ENCODE data around the gene ZNF502. TPM values are rescaled to one million over a fixed set of nuclear protein-coding genes. Genes with fewer than 3 reads are reported as not detected.

The ZNF502 gene
- total RNA-seq, 1 experiment from 2014 or later, result 1.0 TPM

DNA sequence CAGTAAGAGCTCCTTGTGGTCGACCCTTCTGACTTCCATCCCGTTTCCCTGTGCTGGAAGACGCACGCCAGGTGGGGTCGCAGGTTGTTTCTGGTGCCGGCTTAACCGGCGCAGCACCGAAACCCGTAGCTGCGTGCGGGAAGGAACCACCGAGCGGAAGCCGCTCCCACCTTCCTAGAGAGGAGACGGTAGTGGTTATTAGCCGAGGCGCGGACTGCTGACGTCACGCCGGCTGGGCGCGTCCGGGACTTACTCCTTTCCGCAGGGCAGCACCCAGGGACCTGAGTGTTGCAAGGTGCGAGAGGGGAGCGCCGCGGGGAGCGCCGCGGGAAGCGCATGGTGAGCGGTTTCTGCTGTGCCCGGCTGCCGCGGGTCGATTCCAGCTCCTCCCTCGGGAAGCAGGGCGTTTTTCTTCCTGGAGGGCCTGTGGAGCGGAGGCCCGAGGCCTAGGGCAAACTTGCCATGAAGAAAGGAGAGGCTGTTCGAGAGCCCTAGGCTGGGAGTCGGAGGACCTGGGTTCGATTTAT lies 17.0 kb downstream of the ZNF502 start, which contains the start of gene ZNF501:
ZNF501 (plus strand) TSS at position 252 of the 527 bp plus-strand sequence. CDS start 4,787 bp downstream, outside the sequence.
- Histone ChIP-seq H3K36me3 (no peaks in the 10 kb centered on the region), H3K4me3 (peak within 1 kb of the TSS; percentile 52), H3K9me3 (replicated peaks) (peaks cover 13% of the 10 kb centered on the region), H3K27ac (no peak within 1 kb of the TSS), H3K4me1 (no peaks in the 10 kb centered on the region), H3K27me3 (no peaks in the 10 kb centered on the region)
- DNase-seq, result peak; percentile 57 to 63

GRCh38 chr3:44734646-44735168 lies 22.2 kb downstream of the ZNF502 start:
- Histone ChIP-seq H3K9me3 (replicated peaks) (peaks cover 22% of the 10 kb centered on the region), H3K27ac (no peak overlapping the region), H3K4me3 (no peak overlapping the region), H3K36me3 (no peaks in the 10 kb centered on the region), H3K4me1 (no peaks in the 10 kb centered on the region), H3K27me3 (no peaks in the 10 kb centered on the region)
- DNase-seq, result no peak

GRCh38 chr3:44761101-44761423 lies 48.6 kb downstream of the ZNF502 start:
- peak overlapping the region; percentile 89 for H3K27ac ChIP-seq
- H3K36me3 ChIP-seq, result peaks cover 59% of the 10 kb centered on the region
- H3K4me3 ChIP-seq, result peak overlapping the region; percentile 81
- H3K9me3 ChIP-seq (replicated peaks), result peaks cover 31% of the 10 kb centered on the region
- no peak for DNase-seq
- no peaks in the 10 kb centered on the region for H3K27me3 ChIP-seq
- H3K4me1 ChIP-seq, result no peaks in the 10 kb centered on the region

DNA sequence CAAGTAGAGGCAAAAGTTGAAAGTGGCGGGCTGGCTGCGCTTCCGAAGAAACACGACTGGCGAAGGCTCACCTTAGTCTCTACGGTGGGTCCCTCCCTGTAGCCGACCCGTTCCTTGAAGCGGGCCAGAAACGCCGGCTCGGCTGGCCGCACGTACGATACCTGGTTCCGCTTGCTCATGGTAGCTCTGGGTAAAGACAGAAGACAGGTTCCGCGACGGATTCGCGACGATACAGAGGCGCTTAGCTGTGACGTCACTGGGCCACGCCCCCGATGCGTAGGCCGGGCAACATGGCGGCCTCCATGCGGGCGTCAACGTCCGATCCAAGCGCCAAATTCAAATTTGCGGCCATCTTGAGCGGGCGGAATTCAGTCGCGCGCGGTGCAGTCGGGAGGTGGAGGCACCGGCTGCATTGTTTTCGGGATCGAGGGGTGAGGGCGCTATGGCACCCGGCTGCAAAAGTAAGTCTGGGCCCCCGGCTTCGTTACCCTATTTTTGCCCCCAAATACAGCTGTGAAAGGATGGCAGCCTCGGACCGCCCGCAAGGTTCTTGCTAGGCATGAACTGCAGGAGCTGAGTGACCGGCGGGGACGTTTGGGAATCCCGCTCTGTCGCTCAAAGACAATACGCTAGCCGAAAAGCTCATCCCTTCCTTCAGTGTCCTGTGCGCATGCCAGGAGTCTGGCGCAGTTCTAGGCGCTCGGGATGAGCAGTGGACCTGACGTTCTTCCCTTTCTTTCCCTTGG lies 49.1 kb downstream of the ZNF502 start, which contains the start of the genes KIAA1143 and KIF15:
KIAA1143 (minus strand) TSS at position 196 of the 746 bp plus-strand sequence; CDS start at position 179, 17 bp downstream.
KIF15 (plus strand) TSS at position 371 of the 746 bp plus-strand sequence; CDS start at position 443, 72 bp downstream.
- DNase-seq, result peak; percentile 94 to 96
- H3K36me3 ChIP-seq, result peaks cover 58% of the 10 kb centered on the region
- H3K4me1 ChIP-seq, result no peaks in the 10 kb centered on the region
- H3K4me3 ChIP-seq, result peak within 1 kb of the TSS; percentile 81
- H3K9me3 ChIP-seq (replicated peaks), result peaks cover 31% of the 10 kb centered on the region
- H3K27ac ChIP-seq, result peak within 1 kb of the TSS; percentile 89
- H3K27me3 ChIP-seq, result no peaks in the 10 kb centered on the region

- Histone ChIP-seq H3K36me3 (peaks cover 56% of the 10 kb centered on the region), H3K27me3 (no peaks in the 10 kb centered on the region), H3K4me3 (peak overlapping the region; percentile 81), H3K9me3 (replicated peaks) (peaks cover 34% of the 10 kb centered on the region), H3K4me1 (no peaks in the 10 kb centered on the region), H3K27ac (peak overlapping the region; percentile 89)
- DNase-seq, result no peak
Measured at GRCh38 chr3:44762170-44762677, 49.8 kb downstream of the ZNF502 start.

GRCh38 chr3:44762690-44763089 lies 50.2 kb downstream of the ZNF502 start:
- Histone ChIP-seq H3K4me1 (no peaks in the 10 kb centered on the region), H3K36me3 (peaks cover 53% of the 10 kb centered on the region), H3K4me3 (peak overlapping the region; percentile 81), H3K27ac (peak overlapping the region; percentile 89), H3K27me3 (no peaks in the 10 kb centered on the region), H3K9me3 (replicated peaks) (peaks cover 30% of the 10 kb centered on the region)
- DNase-seq, result peak in 1 of 2 experiments; percentile 6

DNA sequence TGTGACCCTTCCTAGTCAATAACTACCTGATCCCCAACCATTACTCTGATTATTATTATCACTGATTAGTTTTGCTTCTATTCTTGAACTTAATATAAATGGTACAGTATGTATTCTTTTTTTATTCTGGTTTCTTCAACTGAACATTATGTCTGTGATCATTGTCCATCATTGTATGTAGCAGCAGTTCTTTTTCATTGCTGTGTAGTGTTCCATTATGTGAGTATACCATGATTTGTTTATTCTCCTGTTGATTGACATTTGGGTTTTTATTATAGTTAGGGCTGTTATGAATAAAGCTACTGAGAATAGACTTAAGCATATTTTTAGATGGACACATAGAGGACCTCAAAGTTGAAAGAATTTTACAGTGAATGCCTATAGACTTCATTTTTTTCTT lies 51.8 kb downstream of the ZNF502 start:
- H3K36me3 ChIP-seq, result peaks cover 50% of the 10 kb centered on the region

DNA sequence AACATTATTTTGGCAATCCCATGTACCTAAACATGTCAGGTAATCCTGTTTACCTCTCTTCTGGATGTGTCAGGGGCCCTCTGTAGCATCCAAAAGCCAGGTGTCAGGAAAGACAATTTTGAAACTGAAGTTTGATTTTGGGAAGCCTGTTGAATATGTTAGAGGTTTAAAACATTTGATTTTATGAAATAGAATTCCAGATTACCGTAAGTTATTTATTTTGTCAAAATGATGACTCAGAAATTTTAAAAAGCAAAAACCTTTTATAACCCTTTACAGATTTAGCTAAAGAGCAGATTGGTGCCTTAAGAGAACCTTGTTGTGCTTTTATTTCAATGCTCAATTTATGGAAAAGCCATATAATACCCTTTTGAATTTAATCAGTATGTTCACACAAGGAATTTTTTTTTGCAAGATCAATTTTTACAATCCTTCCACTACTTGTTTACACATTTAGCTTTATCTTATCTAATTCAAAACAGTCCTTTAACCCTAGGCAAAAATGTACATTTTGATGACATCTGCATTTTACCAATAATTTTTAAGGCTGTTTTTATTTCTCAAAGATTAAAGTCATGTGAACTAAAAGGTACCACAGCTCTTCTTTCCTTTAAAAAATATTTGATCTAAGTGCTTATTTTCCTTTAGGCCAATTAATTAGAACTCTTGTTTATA lies 59.1 kb downstream of the ZNF502 start:
- Histone ChIP-seq H3K36me3 (peaks cover 74% of the 10 kb centered on the region), H3K4me3 (no peak overlapping the region), H3K4me1 (no peaks in the 10 kb centered on the region), H3K9me3 (replicated peaks) (peaks cover 28% of the 10 kb centered on the region), H3K27ac (no peak overlapping the region), H3K27me3 (no peaks in the 10 kb centered on the region)
- no peak for DNase-seq

More for the DNA sequence above, 51.8 kb downstream of the ZNF502 start:
- peaks cover 26% of the 10 kb centered on the region for H3K9me3 ChIP-seq (replicated peaks)
- no peak overlapping the region for H3K4me3 ChIP-seq
- no peak overlapping the region for H3K27ac ChIP-seq
- H3K4me1 ChIP-seq, result no peaks in the 10 kb centered on the region
- no peaks in the 10 kb centered on the region for H3K27me3 ChIP-seq
- no peak for DNase-seq

DNA sequence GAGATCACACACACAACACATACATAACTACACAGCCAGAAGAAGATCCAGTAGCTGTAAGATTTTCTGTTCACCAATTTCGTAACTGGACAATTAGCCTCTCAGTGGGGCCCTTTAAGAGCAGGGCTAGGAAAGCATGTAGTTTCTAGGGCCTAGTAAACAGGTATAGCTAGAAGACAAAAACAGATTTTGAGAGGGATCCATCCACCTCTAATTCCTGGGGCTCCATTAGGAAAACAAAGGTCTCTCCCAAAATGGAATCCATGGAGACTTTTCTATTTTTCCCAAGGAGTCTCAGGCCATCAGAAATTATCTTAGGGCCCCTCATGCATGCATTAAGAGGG lies 59.6 kb downstream of the ZNF502 start:
- Histone ChIP-seq H3K36me3 (peaks cover 76% of the 10 kb centered on the region), H3K4me3 (no peak overlapping the region), H3K27me3 (no peaks in the 10 kb centered on the region), H3K9me3 (replicated peaks) (peaks cover 26% of the 10 kb centered on the region), H3K27ac (no peak overlapping the region), H3K4me1 (no peaks in the 10 kb centered on the region)
- DNase-seq, result no peak

Other genes starting within 250 kb of the ZNF502 start
- 11.1 and 13.4 TPM in 2 replicates for gene ZNF445, start 235.0 kb upstream of the ZNF502 start, total RNA-seq (2014; rRNA removed; shearing (Covaris generic))
- 6.2 and 6.6 TPM in 2 replicates for gene ZKSCAN7, start 157.5 kb upstream of the ZNF502 start, total RNA-seq (2014; rRNA removed; shearing (Covaris generic))
- gene ZNF660, start 127.7 kb upstream of the ZNF502 start, total RNA-seq (2014; rRNA removed; shearing (Covaris generic)), result 6.5 and 8.3 TPM in 2 replicates
- 16.8 and 22.5 TPM in 2 replicates for gene ZNF197, start 87.6 kb upstream of the ZNF502 start, total RNA-seq (2014; rRNA removed; shearing (Covaris generic))
- 17.0 and 18.7 TPM in 2 replicates for gene ZNF35, start 63.9 kb upstream of the ZNF502 start, total RNA-seq (2014; rRNA removed; shearing (Covaris generic))
- gene ZNF501, start 17.0 kb downstream of the ZNF502 start, total RNA-seq (2014; rRNA removed; shearing (Covaris generic)), result 0.76 and 1.8 TPM in 2 replicates
- 28.5 and 30.8 TPM in 2 replicates for gene KIAA1143, start 49.0 kb downstream of the ZNF502 start, total RNA-seq (2014; rRNA removed; shearing (Covaris generic))
- gene KIF15, start 49.1 kb downstream of the ZNF502 start, total RNA-seq (2014; rRNA removed; shearing (Covaris generic)), result 41.9 and 46.9 TPM in 2 replicates
- gene TMEM42, start 149.3 kb downstream of the ZNF502 start, total RNA-seq (2014; rRNA removed; shearing (Covaris generic)), result 1.6 TPM in 2 replicates
- gene TGM4, start 161.9 kb downstream of the ZNF502 start, total RNA-seq (2014; rRNA removed; shearing (Covaris generic)), result not detected in 2 replicates